Measurements from ENCODE around the gene CIBAR2. TPM values are rescaled to one million over a fixed set of nuclear protein-coding genes. Genes with fewer than 3 reads are reported as not detected.

Gene CIBAR2
- total and polyA plus RNA-seq, 2 experiments from 2014 or later: not detected

DNA sequence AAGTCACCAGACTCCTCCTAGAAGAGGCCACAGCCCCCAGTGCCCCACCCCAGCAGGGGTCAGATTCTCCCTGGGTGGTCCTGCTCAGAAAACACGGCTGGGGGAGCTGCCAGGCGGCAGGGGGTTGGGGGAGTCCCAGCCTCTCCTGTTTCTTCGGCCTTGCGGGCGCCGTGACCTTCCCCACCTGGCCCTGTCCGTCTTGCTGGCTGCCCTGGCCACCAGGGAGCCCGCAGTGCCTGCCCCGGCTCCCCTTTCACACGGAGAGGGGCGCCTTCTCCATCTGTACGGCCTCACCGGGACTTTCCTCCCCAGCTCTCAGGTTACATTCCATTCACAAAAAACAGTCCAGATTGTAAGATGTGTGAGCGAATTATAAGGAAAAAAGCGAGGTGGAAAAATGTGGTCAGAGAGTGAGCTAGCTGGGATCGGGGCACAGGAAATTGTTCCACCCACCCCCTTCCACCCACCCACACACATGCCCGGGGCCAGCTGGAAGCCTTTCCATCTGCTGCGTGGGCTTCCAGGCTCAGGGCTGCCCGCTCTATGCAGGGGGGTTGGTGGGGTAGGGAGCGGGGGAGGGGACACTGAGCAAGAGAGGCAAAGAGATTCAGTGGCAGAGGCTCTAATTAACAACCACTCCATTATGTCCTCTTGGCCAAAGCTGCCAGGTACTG lies 14.6 kb upstream of the CIBAR2 start:
- Histone ChIP-seq H3K36me3 (ENCODE audit: insufficient read depth) (no peaks in the 10 kb centered on the region), H4K20me1 (replicated peaks; ENCODE audit: insufficient read depth) (no peaks in the 10 kb centered on the region), H3K27ac (ENCODE audit: low read depth) (no peak overlapping the region; the same call in 1 of the 2 replicates), H2AFZ (peak overlapping the region; percentile 52), H3K9me2 (ENCODE audit: insufficient read depth) (no peaks in the 10 kb centered on the region), H3K4me2 (peak overlapping the region; percentile 75), H3K4me3 (no peak overlapping the region; the same call in 1 of the 2 replicates), H3K4me1 (ENCODE audit: insufficient read depth) (peaks cover 26% of the 10 kb centered on the region), H3F3A (replicated peaks; ENCODE audit: low read depth) (peaks cover 15% of the 10 kb centered on the region; the same call in 1 of the 2 replicates), H3K27me3 (ENCODE audit: insufficient read depth) (no peaks in the 10 kb centered on the region), H3K79me2 (replicated peaks; ENCODE audit: insufficient read depth) (no peaks in the 10 kb centered on the region)
- H3K27me3 Mint-ChIP-seq (ENCODE audit: insufficient read depth, low read depth, poor library complexity): peaks cover 22% of the 10 kb centered on the region
- 0 out of 3 replicates have a peak, but pooled peaks cover 2% of the 10 kb centered on the region for H3K36me3 Mint-ChIP-seq (ENCODE audit: low read depth)
- DNase-seq (ENCODE audit: low spot score): peak; percentile 75
- TF ChIP-seq, protein P1, sequence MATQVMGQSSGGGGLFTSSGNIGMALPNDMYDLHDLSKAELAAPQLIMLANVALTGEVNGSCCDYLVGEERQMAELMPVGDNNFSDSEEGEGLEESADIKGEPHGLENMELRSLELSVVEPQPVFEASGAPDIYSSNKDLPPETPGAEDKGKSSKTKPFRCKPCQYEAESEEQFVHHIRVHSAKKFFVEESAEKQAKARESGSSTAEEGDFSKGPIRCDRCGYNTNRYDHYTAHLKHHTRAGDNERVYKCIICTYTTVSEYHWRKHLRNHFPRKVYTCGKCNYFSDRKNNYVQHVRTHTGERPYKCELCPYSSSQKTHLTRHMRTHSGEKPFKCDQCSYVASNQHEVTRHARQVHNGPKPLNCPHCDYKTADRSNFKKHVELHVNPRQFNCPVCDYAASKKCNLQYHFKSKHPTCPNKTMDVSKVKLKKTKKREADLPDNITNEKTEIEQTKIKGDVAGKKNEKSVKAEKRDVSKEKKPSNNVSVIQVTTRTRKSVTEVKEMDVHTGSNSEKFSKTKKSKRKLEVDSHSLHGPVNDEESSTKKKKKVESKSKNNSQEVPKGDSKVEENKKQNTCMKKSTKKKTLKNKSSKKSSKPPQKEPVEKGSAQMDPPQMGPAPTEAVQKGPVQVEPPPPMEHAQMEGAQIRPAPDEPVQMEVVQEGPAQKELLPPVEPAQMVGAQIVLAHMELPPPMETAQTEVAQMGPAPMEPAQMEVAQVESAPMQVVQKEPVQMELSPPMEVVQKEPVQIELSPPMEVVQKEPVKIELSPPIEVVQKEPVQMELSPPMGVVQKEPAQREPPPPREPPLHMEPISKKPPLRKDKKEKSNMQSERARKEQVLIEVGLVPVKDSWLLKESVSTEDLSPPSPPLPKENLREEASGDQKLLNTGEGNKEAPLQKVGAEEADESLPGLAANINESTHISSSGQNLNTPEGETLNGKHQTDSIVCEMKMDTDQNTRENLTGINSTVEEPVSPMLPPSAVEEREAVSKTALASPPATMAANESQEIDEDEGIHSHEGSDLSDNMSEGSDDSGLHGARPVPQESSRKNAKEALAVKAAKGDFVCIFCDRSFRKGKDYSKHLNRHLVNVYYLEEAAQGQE (IDR thresholded peaks at IDR 0.05; ENCODE audit: unreplicated experiment): no peak
- TF ChIP-seq STAT1 (IDR thresholded peaks at IDR 0.05; ENCODE audit: unreplicated experiment) (no peak), ZNF114 (CRISPR knock-in tag; IDR thresholded peaks at IDR 0.05) (no peak), POLR2AphosphoS5 (IDR thresholded peaks at IDR 0.05; ENCODE audit: low read depth) (no peak)
- TF ChIP-seq, protein P2, sequence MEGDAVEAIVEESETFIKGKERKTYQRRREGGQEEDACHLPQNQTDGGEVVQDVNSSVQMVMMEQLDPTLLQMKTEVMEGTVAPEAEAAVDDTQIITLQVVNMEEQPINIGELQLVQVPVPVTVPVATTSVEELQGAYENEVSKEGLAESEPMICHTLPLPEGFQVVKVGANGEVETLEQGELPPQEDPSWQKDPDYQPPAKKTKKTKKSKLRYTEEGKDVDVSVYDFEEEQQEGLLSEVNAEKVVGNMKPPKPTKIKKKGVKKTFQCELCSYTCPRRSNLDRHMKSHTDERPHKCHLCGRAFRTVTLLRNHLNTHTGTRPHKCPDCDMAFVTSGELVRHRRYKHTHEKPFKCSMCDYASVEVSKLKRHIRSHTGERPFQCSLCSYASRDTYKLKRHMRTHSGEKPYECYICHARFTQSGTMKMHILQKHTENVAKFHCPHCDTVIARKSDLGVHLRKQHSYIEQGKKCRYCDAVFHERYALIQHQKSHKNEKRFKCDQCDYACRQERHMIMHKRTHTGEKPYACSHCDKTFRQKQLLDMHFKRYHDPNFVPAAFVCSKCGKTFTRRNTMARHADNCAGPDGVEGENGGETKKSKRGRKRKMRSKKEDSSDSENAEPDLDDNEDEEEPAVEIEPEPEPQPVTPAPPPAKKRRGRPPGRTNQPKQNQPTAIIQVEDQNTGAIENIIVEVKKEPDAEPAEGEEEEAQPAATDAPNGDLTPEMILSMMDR (conservative IDR thresholded peaks at IDR 0.05; ENCODE audit: low read depth in 2 of 2): no peak
- ATAC-seq: peak; percentile 86
- H3K4me3 Mint-ChIP-seq: peak overlapping the region; percentile 42
- 0 out of 3 replicates have a peak, but pooled peaks cover 5% of the 10 kb centered on the region for H3K9me3 Mint-ChIP-seq
- H3K27ac Mint-ChIP-seq: peak overlapping the region; percentile 39; the same call in 1 of the 2 replicates
- H3K4me1 Mint-ChIP-seq: peaks cover 41% of the 10 kb centered on the region

DNA sequence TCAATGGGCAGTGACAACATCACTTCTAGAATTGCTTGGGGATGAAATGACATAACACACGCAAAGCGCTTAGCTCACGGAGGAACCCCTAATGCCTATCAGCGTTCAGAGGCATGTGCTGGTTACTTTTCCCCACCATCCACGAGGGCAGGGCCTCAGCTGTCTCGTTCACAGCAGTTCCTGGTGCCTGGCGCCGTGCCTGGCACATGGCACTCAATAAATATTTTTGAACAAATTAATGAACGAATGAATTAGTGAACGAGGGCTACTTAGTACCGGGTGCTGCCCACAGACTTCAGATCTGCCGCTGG lies 14.1 kb upstream of the CIBAR2 start:
- Histone ChIP-seq H3F3A (replicated peaks; ENCODE audit: low read depth) (peaks cover 15% of the 10 kb centered on the region; the same call in 1 of the 2 replicates), H3K36me3 (ENCODE audit: insufficient read depth) (no peaks in the 10 kb centered on the region), H3K79me2 (replicated peaks; ENCODE audit: insufficient read depth) (no peaks in the 10 kb centered on the region), H3K27ac (ENCODE audit: low read depth) (no peak overlapping the region), H3K27me3 (ENCODE audit: insufficient read depth) (no peaks in the 10 kb centered on the region), H2AFZ (peak overlapping the region; percentile 45), H3K4me2 (peak overlapping the region; percentile 75), H3K4me1 (ENCODE audit: insufficient read depth) (peaks cover 26% of the 10 kb centered on the region), H3K9me2 (ENCODE audit: insufficient read depth) (no peaks in the 10 kb centered on the region), H4K20me1 (replicated peaks; ENCODE audit: insufficient read depth) (no peaks in the 10 kb centered on the region), H3K4me3 (no peak overlapping the region; the same call in 1 of the 2 replicates)
- Mint-ChIP-seq H3K4me3 (no peak overlapping the region), H3K27me3 (ENCODE audit: insufficient read depth, low read depth, poor library complexity) (peaks cover 20% of the 10 kb centered on the region), H3K27ac (no peak overlapping the region), H3K9me3 (0 out of 3 replicates have a peak, but pooled peaks cover 5% of the 10 kb centered on the region), H3K4me1 (peaks cover 41% of the 10 kb centered on the region), H3K36me3 (ENCODE audit: low read depth) (0 out of 3 replicates have a peak, but pooled peaks cover 2% of the 10 kb centered on the region)
- DNase-seq (ENCODE audit: low spot score) (no peak), ATAC-seq (peak; percentile 7)
- TF ChIP-seq, protein P1 (IDR thresholded peaks at IDR 0.05; ENCODE audit: unreplicated experiment): no peak
- no peak for TF ChIP-seq EZH2 (IDR thresholded peaks at IDR 0.05; ENCODE audit: low read depth, unreplicated experiment)
- no peak for TF ChIP-seq NANOG (IDR thresholded peaks at IDR 0.05; ENCODE audit: borderline replicate concordance)
- TF ChIP-seq JUNB (IDR thresholded peaks at IDR 0.05; ENCODE audit: unreplicated experiment): no peak
- TF ChIP-seq, protein P3, sequence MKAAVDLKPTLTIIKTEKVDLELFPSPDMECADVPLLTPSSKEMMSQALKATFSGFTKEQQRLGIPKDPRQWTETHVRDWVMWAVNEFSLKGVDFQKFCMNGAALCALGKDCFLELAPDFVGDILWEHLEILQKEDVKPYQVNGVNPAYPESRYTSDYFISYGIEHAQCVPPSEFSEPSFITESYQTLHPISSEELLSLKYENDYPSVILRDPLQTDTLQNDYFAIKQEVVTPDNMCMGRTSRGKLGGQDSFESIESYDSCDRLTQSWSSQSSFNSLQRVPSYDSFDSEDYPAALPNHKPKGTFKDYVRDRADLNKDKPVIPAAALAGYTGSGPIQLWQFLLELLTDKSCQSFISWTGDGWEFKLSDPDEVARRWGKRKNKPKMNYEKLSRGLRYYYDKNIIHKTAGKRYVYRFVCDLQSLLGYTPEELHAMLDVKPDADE (IDR thresholded peaks at IDR 0.05): no peak
